Stimulated activated CD4-positive, alpha-beta T cell treated with anti-CD3 and anti-CD28 coated beads, Interleukin-4, amount 100 ng/mL, for 4 hours (primary cell): ENCODE measurements around the gene LRRC10.

Source experiments
- DNase-seq, 2 experiments: peaks; one replicate each; pipeline ENCODE4 v3.0.0-alpha.2; 2020

Gene LRRC10

GRCh38 chr12:69566603-69567002 lies 44.1 kb downstream of the LRRC10 start:
- no peak for DNase-seq

DNA sequence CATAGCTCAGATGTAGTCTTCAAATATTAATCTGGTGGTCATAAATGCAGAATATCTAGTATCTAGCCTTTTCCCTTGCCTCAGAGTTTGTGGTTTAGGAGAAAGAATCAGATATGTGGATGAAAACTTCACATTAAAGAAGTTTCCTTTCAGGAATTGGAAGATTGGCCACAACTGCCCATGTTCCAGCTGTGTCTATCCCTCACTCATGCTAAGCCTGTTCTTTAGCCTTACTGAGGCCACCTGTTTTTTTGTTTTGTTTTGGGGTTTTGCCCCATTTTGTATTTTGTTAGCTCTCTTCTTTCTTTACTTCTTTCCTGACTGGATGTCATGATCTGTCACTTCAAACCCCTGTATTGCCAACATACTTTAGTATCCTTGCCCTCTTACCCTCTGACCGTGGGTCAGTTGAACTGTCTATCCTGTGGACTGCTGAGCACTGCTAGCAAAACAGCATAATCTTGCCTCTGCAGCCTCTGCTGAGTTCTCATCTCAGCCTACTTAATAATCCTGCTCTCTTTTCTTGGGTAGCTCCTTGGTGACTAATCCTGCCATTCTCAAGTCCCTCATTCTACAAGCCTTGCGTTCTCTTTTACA lies 47.4 kb downstream of the LRRC10 start:
- DNase-seq, result no peak
